ENCODE results near the gene HMX2.

Gene HMX2

DNA sequence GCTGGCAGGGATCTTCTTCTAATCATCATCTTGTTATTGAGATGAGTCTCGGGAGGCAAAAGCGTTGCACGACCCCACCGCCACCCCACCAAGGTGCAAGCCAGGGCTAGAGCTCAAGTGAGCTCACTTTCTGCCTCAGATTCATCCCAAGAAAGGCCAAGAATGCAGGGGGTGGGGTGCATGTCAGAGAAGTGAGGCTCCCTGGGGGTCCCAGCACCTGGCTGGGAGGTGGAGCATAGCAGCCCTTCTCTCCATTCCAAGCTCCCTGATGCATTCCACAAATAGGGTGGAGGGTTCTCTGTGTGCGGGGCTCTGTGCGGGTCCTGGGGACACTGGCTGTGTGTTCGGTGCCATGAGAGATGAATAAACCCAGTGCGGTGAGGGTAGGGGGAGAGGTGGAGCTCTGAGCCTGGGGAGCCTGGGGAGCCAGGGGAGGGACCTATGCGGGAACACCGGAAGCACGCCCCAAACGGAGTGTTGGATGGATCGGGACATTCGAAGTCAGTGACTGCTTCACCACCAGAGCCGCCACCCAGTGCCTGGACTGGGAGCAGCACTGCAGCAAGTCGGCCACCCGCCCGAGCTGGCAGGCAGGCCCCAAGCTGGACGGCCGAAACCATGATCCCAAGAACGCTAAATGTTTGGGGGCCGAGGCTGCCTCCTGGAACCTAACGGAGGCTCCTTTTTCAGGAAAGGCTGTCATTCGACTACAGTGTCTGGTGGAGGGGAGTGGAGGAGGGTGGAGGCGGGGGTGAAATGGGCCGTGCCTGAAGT, 30.1 kb upstream of the HMX2 start:
- TF ChIP-seq, protein P1, sequence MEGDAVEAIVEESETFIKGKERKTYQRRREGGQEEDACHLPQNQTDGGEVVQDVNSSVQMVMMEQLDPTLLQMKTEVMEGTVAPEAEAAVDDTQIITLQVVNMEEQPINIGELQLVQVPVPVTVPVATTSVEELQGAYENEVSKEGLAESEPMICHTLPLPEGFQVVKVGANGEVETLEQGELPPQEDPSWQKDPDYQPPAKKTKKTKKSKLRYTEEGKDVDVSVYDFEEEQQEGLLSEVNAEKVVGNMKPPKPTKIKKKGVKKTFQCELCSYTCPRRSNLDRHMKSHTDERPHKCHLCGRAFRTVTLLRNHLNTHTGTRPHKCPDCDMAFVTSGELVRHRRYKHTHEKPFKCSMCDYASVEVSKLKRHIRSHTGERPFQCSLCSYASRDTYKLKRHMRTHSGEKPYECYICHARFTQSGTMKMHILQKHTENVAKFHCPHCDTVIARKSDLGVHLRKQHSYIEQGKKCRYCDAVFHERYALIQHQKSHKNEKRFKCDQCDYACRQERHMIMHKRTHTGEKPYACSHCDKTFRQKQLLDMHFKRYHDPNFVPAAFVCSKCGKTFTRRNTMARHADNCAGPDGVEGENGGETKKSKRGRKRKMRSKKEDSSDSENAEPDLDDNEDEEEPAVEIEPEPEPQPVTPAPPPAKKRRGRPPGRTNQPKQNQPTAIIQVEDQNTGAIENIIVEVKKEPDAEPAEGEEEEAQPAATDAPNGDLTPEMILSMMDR (IDR thresholded peaks at IDR 0.05; ENCODE audit: control extremely low read depth, extremely low read depth, low read depth, missing control alignments) = no peak
- no peak for DNase-seq (ENCODE audit: extremely low spot score)
- POLR2A ChIA-PET = interaction anchor here (0.6 kb wide), 1 partner anchor 1496 kb away, joined by 5 read pairs; no protein-coding TSS in a partner anchor
- CTCF ChIA-PET = interaction anchor here (1.1 kb wide), 1 partner anchor 14 kb away, joined by 3 read pairs; no protein-coding TSS in a partner anchor

DNA sequence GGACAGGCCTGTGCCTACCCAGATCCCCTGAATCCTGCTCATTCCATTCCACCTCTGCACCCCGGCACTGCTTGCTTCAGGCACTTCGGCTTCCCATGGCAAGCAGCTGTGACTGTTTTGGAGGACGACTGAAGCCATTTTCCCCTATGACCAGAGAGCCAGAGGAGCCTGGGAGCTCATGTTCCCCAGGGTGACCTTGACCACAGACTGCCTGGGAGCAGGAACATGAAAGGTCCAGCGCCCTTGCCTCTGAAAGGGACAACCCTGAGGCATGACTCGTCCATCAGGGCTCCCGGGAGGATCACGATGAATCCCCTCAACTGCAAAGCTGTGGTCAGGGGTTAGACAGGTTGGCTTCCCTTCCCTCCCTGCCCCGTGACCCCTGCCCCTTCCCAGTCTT, 28.9 kb upstream of the HMX2 start:
- ChIA-PET CTCF (no interaction called here), POLR2A (no interaction called here)

DNA sequence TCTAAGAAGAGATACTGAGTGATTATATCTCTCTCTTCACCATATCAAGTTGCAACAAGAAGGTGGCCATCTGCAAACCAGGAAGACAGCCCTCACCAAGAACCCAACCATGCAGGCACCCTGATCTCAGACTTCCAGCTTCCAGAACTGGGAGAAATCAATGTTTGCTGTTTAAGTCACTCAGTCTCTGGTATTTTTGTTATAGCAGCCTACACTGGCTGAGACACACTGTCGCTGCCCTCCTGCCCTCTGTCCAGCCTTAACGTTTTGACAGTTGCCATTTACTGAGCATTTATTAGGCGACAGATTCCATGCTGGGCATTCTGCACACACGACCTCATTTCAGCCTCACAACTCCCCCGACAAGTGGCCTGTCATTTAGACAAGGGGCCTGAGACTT, 21.7 kb upstream of the HMX2 start:
- POLR2A ChIA-PET = no interaction called here

More for the DNA sequence above, 28.9 kb upstream of the HMX2 start:
- TF ChIP-seq, protein P1 (IDR thresholded peaks at IDR 0.05; ENCODE audit: control extremely low read depth, extremely low read depth, low read depth, missing control alignments) = no peak
- no peak for DNase-seq (ENCODE audit: extremely low spot score)

DNA sequence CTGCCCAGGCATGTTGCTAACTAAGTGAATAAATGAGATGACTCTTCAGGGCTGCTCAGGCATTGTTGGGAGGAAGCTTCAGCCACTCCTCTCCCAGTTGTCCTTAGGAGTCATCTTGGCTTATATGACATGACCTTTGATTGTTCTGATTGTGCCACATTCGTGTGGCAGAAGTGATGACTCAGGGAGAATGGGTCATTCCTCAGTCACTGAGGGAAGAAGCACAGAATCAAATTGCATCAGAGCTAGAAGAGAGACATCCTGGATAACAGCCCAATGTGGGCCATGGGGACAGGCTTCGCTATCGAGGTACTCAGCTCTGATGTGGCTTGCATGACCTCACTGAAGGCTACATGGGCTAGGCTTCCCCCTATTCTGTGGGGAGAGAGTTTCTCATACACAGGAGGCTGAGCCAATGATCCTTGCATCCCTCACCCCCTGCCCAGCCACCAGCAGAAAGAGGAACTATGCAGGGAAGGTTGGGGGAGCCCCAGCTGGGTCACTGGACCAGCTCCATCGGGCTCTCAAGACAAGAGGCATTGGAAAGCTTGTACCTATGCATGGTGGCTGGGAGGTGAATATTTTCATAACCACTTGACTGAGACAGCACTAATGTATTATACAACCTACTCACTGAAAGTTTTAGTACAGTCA, 18.2 kb upstream of the HMX2 start:
- POLR2A ChIA-PET = no interaction called here
- CTCF ChIA-PET = interaction anchor here (0.8 kb wide), 1 partner anchor 16 kb away, joined by 3 read pairs; no protein-coding TSS in a partner anchor
- TF ChIP-seq, protein P1 (IDR thresholded peaks at IDR 0.05; ENCODE audit: control extremely low read depth, extremely low read depth, low read depth, missing control alignments) = no peak
- no peak for DNase-seq (ENCODE audit: extremely low spot score)

More for the DNA sequence above, 21.7 kb upstream of the HMX2 start:
- TF ChIP-seq, protein P1 (IDR thresholded peaks at IDR 0.05; ENCODE audit: control extremely low read depth, extremely low read depth, low read depth, missing control alignments) = no peak
- no peak for DNase-seq (ENCODE audit: extremely low spot score)
- CTCF ChIA-PET = no interaction called here

DNA sequence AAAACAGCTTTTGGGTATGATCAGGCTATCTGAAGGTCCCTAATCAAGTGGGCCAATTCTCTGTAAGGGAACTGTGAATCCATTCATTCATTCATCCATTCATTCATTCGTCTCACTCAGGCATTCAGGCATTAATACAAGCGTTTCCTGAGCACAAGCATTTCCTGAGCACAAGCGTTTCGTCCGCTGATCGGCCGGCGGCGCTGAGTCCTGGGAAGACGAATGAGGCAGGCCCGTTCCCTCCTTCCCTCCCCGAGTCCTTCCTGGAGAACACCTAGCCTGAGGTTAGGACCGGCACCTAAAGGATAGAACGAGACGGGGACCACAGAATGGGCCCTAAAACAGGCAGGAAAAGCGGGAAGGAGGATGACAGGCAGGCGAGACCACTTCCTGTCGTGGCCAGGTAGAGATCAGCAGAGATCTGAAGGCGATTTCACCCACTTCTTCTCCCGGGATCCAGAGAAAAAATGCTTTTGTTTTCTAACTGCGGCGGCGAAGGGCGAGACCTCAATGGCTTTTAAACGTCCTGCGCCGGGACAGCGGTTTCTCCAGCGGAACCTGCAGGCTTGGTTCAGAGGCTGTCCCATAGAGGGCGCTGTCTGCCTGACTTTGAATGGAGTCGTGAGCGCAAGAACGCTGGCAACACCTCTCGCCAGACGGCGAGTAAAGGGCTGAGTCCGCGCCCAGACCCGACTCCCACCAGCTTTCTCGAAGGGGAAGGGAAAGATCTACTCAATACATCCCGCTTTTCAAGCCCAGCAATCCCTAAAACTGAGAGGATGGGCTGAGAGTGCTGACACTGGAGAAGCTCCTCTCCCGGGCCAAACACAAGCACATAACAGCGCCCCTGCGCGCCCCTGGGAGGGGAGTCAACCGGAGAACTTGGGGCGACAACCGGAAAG, 15.1 kb upstream of the HMX2 start:
- POLR2A ChIA-PET = no interaction called here
- CTCF ChIA-PET = interaction anchor here (0.7 to 2.5 kb wide), 42 partner anchors 8 to 479 kb away, joined by 3 to 22 read pairs (median 4); partner anchors contain the start of genes BUB3 and HMX2

More for the DNA sequence above, 15.1 kb upstream of the HMX2 start:
- TF ChIP-seq, protein P1 (IDR thresholded peaks at IDR 0.05; ENCODE audit: control extremely low read depth, extremely low read depth, low read depth, missing control alignments) = peak; percentile 97
- DNase-seq (ENCODE audit: extremely low spot score) = peak; percentile 90
